Measurements from ENCODE around the gene TMEM175.

DNA sequence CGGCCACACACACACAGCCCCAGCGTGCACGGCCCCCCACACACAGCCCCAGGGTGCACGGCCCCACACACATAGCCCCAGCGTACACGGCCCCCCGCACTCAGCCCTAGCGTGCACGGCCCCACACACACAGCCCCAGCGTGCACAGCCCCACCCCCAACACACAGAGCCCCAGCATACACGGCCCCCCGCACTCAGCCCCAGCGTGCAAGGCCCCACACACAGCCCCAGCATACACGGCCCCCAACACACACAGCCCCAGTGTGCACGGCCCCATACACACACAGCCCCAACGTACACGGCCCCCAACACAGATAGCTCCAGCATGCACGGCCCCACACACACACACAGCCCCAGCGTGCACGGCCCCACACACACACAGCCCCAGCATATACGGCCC lies 17.7 kb upstream of the TMEM175 start:
- no peak for TF ChIP-seq CTCF (conservative IDR thresholded peaks at IDR 0.05; ENCODE audit: low read length)
- no peak for TF ChIP-seq EZH2phosphoT487 (IDR thresholded peaks at IDR 0.05; ENCODE audit: borderline replicate concordance)

All from Loucy (cell line).